HEK293 (cell line): ENCODE measurements around the gene FRMD3.

Experiments used
- BCL11B ChIP-seq: fragments of 450-650 bp; formaldehyde crosslinking; IDR thresholded peaks from 2 replicates; pipeline ENCODE4 v1.5.1; 2016; ENCODE audit warnings: low read depth, missing biosample characterization, missing genetic modification characterization
- CTCF ChIP-seq: fragments of 450-650 bp; formaldehyde crosslinking; IDR thresholded peaks from 2 replicates; pipeline ENCODE4 v1.5.1; 2016; ENCODE audit warnings: missing biosample characterization, missing genetic modification characterization
- GLIS2 ChIP-seq: fragments of 450-650 bp; formaldehyde crosslinking; IDR thresholded peaks from 2 replicates; pipeline ENCODE4 v1.5.1; 2016; ENCODE audit warnings: missing biosample characterization, missing genetic modification characterization
- PATZ1 ChIP-seq: fragments of 450-650 bp; formaldehyde crosslinking; IDR thresholded peaks from 2 replicates; pipeline ENCODE4 v1.5.1; 2016; ENCODE audit warnings: missing biosample characterization, missing genetic modification characterization
- PRDM10 ChIP-seq: fragments of 450-650 bp; formaldehyde crosslinking; IDR thresholded peaks from 2 replicates; pipeline ENCODE4 v1.5.1; 2016; ENCODE audit warnings: missing biosample characterization, missing genetic modification characterization
- SP2 ChIP-seq: fragments of 450-650 bp; formaldehyde crosslinking; IDR thresholded peaks from 2 replicates; pipeline ENCODE4 v1.5.1; 2016; ENCODE audit warnings: missing biosample characterization, missing genetic modification characterization
- YY1 ChIP-seq: fragments of 450-650 bp; formaldehyde crosslinking; IDR thresholded peaks from 2 replicates; pipeline ENCODE4 v1.5.1; 2018; ENCODE audit warnings: missing biosample characterization, missing genetic modification characterization
- ZBTB17 ChIP-seq: fragments of 450-650 bp; formaldehyde crosslinking; IDR thresholded peaks from 2 replicates; pipeline ENCODE4 v1.5.1; 2016; ENCODE audit warnings: missing biosample characterization, missing genetic modification characterization
- ZBTB20 ChIP-seq: fragments of 450-650 bp; formaldehyde crosslinking; IDR thresholded peaks from 2 replicates; pipeline ENCODE4 v1.5.1; 2016; ENCODE audit warnings: missing biosample characterization, missing genetic modification characterization
- ZNF132 ChIP-seq: fragments of 450-650 bp; formaldehyde crosslinking; IDR thresholded peaks from 2 replicates; pipeline ENCODE4 v1.5.1; 2017; ENCODE audit warnings: missing biosample characterization, missing genetic modification characterization, borderline replicate concordance
- ZNF16 ChIP-seq: fragments of 450-650 bp; formaldehyde crosslinking; IDR thresholded peaks from 2 replicates; pipeline ENCODE4 v1.5.1; 2016; ENCODE audit warnings: low read depth, missing biosample characterization, missing genetic modification characterization
- ZNF202 ChIP-seq: fragments of 450-650 bp; formaldehyde crosslinking; IDR thresholded peaks from 2 replicates; pipeline ENCODE4 v1.5.1; 2016; ENCODE audit warnings: missing biosample characterization, missing genetic modification characterization, borderline replicate concordance
- ZNF211 ChIP-seq: fragments of 450-650 bp; formaldehyde crosslinking; IDR thresholded peaks from 2 replicates; pipeline ENCODE4 v1.5.1; 2016; ENCODE audit warnings: low read depth, missing biosample characterization, missing genetic modification characterization
- ZNF221 ChIP-seq: fragments of 450-650 bp; formaldehyde crosslinking; IDR thresholded peaks from 2 replicates; pipeline ENCODE4 v1.5.1; 2017; ENCODE audit warnings: missing biosample characterization, missing genetic modification characterization, borderline replicate concordance
- ZNF239 ChIP-seq: fragments of 450-650 bp; formaldehyde crosslinking; IDR thresholded peaks from 2 replicates; pipeline ENCODE4 v1.5.1; 2016; ENCODE audit warnings: missing biosample characterization, missing genetic modification characterization
- ZNF302 ChIP-seq: fragments of 450-650 bp; formaldehyde crosslinking; IDR thresholded peaks from 2 replicates; pipeline ENCODE4 v1.5.1; 2016; ENCODE audit warnings: missing biosample characterization, missing genetic modification characterization, low read depth
- ZNF335 ChIP-seq: fragments of 450-650 bp; formaldehyde crosslinking; conservative IDR thresholded peaks from 2 replicates; pipeline ENCODE4 v1.5.1; 2016; ENCODE audit warnings: missing biosample characterization, missing genetic modification characterization
- ZNF354C ChIP-seq: fragments of 450-650 bp; formaldehyde crosslinking; IDR thresholded peaks from 2 replicates; pipeline ENCODE4 v1.5.1; 2016; ENCODE audit warnings: missing biosample characterization, missing genetic modification characterization, low read depth, borderline replicate concordance
- ZNF433 ChIP-seq: fragments of 450-650 bp; formaldehyde crosslinking; IDR thresholded peaks from 2 replicates; pipeline ENCODE4 v1.5.1; 2016; ENCODE audit warnings: missing biosample characterization, missing genetic modification characterization, low read depth
- ZNF518A ChIP-seq: fragments of 450-650 bp; formaldehyde crosslinking; conservative IDR thresholded peaks from 2 replicates; pipeline ENCODE4 v1.5.1; 2016; ENCODE audit warnings: low read depth, missing biosample characterization, missing genetic modification characterization
- ZNF555 ChIP-seq: fragments of 450-650 bp; formaldehyde crosslinking; conservative IDR thresholded peaks from 2 replicates; pipeline ENCODE4 v1.5.1; 2017; ENCODE audit warnings: missing biosample characterization, mild to moderate bottlenecking, missing genetic modification characterization, inconsistent platforms
- ZNF558 ChIP-seq: fragments of 450-650 bp; formaldehyde crosslinking; IDR thresholded peaks from 2 replicates; pipeline ENCODE4 v1.5.1; 2016; ENCODE audit warnings: missing biosample characterization, missing genetic modification characterization
- ZNF623 ChIP-seq: fragments of 450-650 bp; formaldehyde crosslinking; IDR thresholded peaks from 2 replicates; pipeline ENCODE4 v1.5.1; 2016; ENCODE audit warnings: missing biosample characterization, missing genetic modification characterization
- ZNF658 ChIP-seq: fragments of 450-650 bp; formaldehyde crosslinking; IDR thresholded peaks from 2 replicates; pipeline ENCODE4; 2016; ENCODE audit warnings: missing biosample characterization, missing genetic modification characterization
- ZNF792 ChIP-seq: fragments of 450-650 bp; formaldehyde crosslinking; IDR thresholded peaks from 2 replicates; pipeline ENCODE4 v1.5.1; 2016; ENCODE audit warnings: missing biosample characterization, missing genetic modification characterization
- ZSCAN4 ChIP-seq: fragments of 450-650 bp; formaldehyde crosslinking; IDR thresholded peaks from 2 replicates; pipeline ENCODE4 v1.5.1; 2017; ENCODE audit warnings: missing biosample characterization, missing genetic modification characterization

FRMD3 gene

GRCh38 chr9:83538172-83538889, at the start of gene FRMD3 (continued):
- TF ChIP-seq SP2 (tag by site-specific recombination): peak; percentile 41
- no peak for TF ChIP-seq ZNF211 (tag by site-specific recombination)
- no peak for TF ChIP-seq ZNF623 (tag by site-specific recombination)
- no peak for TF ChIP-seq ZNF202
- TF ChIP-seq ZNF433 (tag by site-specific recombination): no peak
- no peak for TF ChIP-seq BCL11B (tag by site-specific recombination)
- TF ChIP-seq ZNF792 (tag by site-specific recombination): no peak
- TF ChIP-seq ZNF335 (tag by site-specific recombination): peak; percentile 42; the same call in 1 of the 2 replicates
- TF ChIP-seq ZNF555: no peak
- no peak for TF ChIP-seq PATZ1 (tag by site-specific recombination)
- TF ChIP-seq ZBTB20 (tag by site-specific recombination): peak; percentile 89
- TF ChIP-seq PRDM10 (tag by site-specific recombination): peak; percentile 39; the same call in 1 of the 2 replicates
- no peak for TF ChIP-seq ZNF16 (tag by site-specific recombination)
- no peak for TF ChIP-seq ZNF558 (tag by site-specific recombination)
- no peak for TF ChIP-seq ZNF221 (tag by site-specific recombination)
- no peak for TF ChIP-seq YY1 (tag by site-specific recombination)
- no peak for TF ChIP-seq ZNF302 (tag by site-specific recombination)
- no peak for TF ChIP-seq ZNF354C
- peak; percentile 77 for TF ChIP-seq ZBTB17 (tag by site-specific recombination)
- TF ChIP-seq ZNF518A (tag by site-specific recombination): no peak
- no peak for TF ChIP-seq ZNF239 (tag by site-specific recombination)
- no peak for TF ChIP-seq ZNF132 (tag by site-specific recombination)
- TF ChIP-seq ZSCAN4 (tag by site-specific recombination): no peak
- peak; percentile 95 for TF ChIP-seq CTCF (tag by site-specific recombination)
- TF ChIP-seq GLIS2 (tag by site-specific recombination): peak; percentile 55; the same call in 1 of the 2 replicates
- TF ChIP-seq ZNF658 (tag by site-specific recombination): no peak
